HEK293 (cell line): Measurements from ENCODE around the gene RRAS.
A peak's percentile ranks its signal among the peaks of the same experiment; 100 is the strongest.

Source experiments
- KLF8 ChIP-seq: fragments of 450-650 bp; formaldehyde crosslinking; IDR thresholded peaks from 2 replicates; pipeline ENCODE4 v1.5.1; 2016; ENCODE audit warnings: missing biosample characterization, missing genetic modification characterization
- WT1 ChIP-seq: fragments of 450-650 bp; formaldehyde crosslinking; IDR thresholded peaks from 2 replicates; pipeline ENCODE4 v1.5.1; 2016; ENCODE audit warnings: missing biosample characterization, missing genetic modification characterization
- ZBTB17 ChIP-seq: fragments of 450-650 bp; formaldehyde crosslinking; IDR thresholded peaks from 2 replicates; pipeline ENCODE4 v1.5.1; 2016; ENCODE audit warnings: missing biosample characterization, missing genetic modification characterization
- ZFP3 ChIP-seq: fragments of 450-650 bp; formaldehyde crosslinking; IDR thresholded peaks from 2 replicates; pipeline ENCODE4 v1.5.1; 2016; ENCODE audit warnings: low read depth, missing biosample characterization, missing genetic modification characterization
- ZNF16 ChIP-seq: fragments of 450-650 bp; formaldehyde crosslinking; IDR thresholded peaks from 2 replicates; pipeline ENCODE4 v1.5.1; 2016; ENCODE audit warnings: low read depth, missing biosample characterization, missing genetic modification characterization
- ZNF202 ChIP-seq: fragments of 450-650 bp; formaldehyde crosslinking; IDR thresholded peaks from 2 replicates; pipeline ENCODE4 v1.5.1; 2016; ENCODE audit warnings: missing biosample characterization, missing genetic modification characterization, borderline replicate concordance
- ZNF274 ChIP-seq, 2 experiments: fragments of 200-500 bp in 1 of 2; fragments of 450-650 bp in 1 of 2; sonication (Bioruptor generic) in 1 of 2; formaldehyde crosslinking in 1 of 2; IDR thresholded peaks; 2 replicates each; pipeline versions ENCODE4 v1.5.1 to v1.6.1; 2014 to 2016; ENCODE audit warnings: borderline replicate concordance in 1 of 2, inconsistent platforms in 1 of 2, low read length in 1 of 2, missing biosample characterization in 1 of 2, missing genetic modification characterization in 1 of 2
- ZNF423 ChIP-seq: fragments of 450-650 bp; formaldehyde crosslinking; IDR thresholded peaks from 2 replicates; pipeline ENCODE4 v1.5.1; 2016; ENCODE audit warnings: missing biosample characterization, missing genetic modification characterization
- ZNF513 ChIP-seq: fragments of 450-650 bp; IDR thresholded peaks from 2 replicates; pipeline ENCODE4 v1.5.1; 2018; ENCODE audit warnings: missing biosample characterization, missing genetic modification characterization
- ZNF544 ChIP-seq: fragments of 450-650 bp; formaldehyde crosslinking; IDR thresholded peaks from 2 replicates; pipeline ENCODE4 v1.5.0; 2017; ENCODE audit warnings: missing biosample characterization, missing genetic modification characterization
- ZNF596 ChIP-seq: fragments of 450-650 bp; IDR thresholded peaks from 2 replicates; pipeline ENCODE4 v1.5.0; 2018; ENCODE audit warnings: missing biosample characterization, mild to moderate bottlenecking, missing genetic modification characterization, moderate library complexity
- ZNF626 ChIP-seq: fragments of 450-650 bp; sonication (Bioruptor Pico); formaldehyde crosslinking; IDR thresholded peaks from 2 replicates; pipeline ENCODE4 v1.5.1; 2018; ENCODE audit warnings: missing biosample characterization, missing genetic modification characterization, inconsistent platforms
- ZNF664 ChIP-seq: fragments of 450-650 bp; formaldehyde crosslinking; IDR thresholded peaks from 2 replicates; pipeline ENCODE4 v1.5.1; 2016; ENCODE audit warnings: missing biosample characterization, missing genetic modification characterization
- ZNF670 ChIP-seq: fragments of 450-650 bp; formaldehyde crosslinking; IDR thresholded peaks from 2 replicates; pipeline ENCODE4 v1.5.1; 2016; ENCODE audit warnings: missing biosample characterization, missing genetic modification characterization, low read depth
- ZNF677 ChIP-seq: fragments of 450-650 bp; IDR thresholded peaks from 2 replicates; pipeline ENCODE4 v1.5.0; 2018; ENCODE audit warnings: missing biosample characterization, mild to moderate bottlenecking, missing genetic modification characterization, moderate library complexity
- ZSCAN23 ChIP-seq: fragments of 450-650 bp; formaldehyde crosslinking; IDR thresholded peaks from 2 replicates; pipeline ENCODE4 v1.5.1; 2016; ENCODE audit warnings: missing biosample characterization, missing genetic modification characterization
- ZSCAN30 ChIP-seq: fragments of 450-650 bp; IDR thresholded peaks from 2 replicates; pipeline ENCODE4 v1.5.1; 2018; ENCODE audit warnings: missing biosample characterization, mild to moderate bottlenecking, missing genetic modification characterization, moderate library complexity
- TF ChIP-seq, protein P1 (sequence below): fragments of 450-650 bp; formaldehyde crosslinking; IDR thresholded peaks from 2 replicates; pipeline ENCODE4 v1.5.1; 2017; ENCODE audit warnings: missing biosample characterization, mild to moderate bottlenecking, missing genetic modification characterization, moderate library complexity
- TF ChIP-seq, protein P2 (sequence below): fragments of 450-650 bp; formaldehyde crosslinking; IDR thresholded peaks from 2 replicates; pipeline ENCODE4 v1.5.1; 2016; ENCODE audit warnings: missing biosample characterization, missing genetic modification characterization
- TF ChIP-seq, protein P3 (sequence below): fragments of 450-650 bp; formaldehyde crosslinking; IDR thresholded peaks from 2 replicates; pipeline ENCODE4 v1.5.1; 2017; ENCODE audit warnings: missing biosample characterization, missing genetic modification characterization
- TF ChIP-seq, protein P4 (sequence below): fragments of 450-650 bp; formaldehyde crosslinking; IDR thresholded peaks from 2 replicates; pipeline ENCODE4 v1.5.1; 2016; ENCODE audit warnings: missing biosample characterization, missing genetic modification characterization
- TF ChIP-seq, protein P5 (sequence below): fragments of 450-650 bp; formaldehyde crosslinking; IDR thresholded peaks from 2 replicates; pipeline ENCODE4 v1.5.1; 2016; ENCODE audit warnings: missing biosample characterization, missing genetic modification characterization

RRAS gene

DNA sequence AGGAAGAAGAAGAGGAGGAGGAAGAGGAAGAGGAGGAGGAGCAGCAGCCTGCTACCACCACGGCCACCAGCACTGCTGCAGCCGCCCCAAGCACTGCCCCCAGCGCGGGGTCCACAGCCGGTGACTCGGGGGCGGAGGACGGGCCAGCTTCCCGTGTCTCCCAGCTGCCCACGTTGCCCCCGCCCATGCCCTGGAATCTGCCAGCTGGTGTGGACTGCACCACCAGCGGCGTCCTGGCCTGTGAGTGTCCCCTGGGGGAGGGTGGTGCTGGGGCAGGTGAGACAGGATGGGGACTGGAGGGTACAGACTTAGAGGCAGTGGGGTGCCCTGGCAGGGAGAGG lies 13.5 kb upstream of the RRAS start (continued):
- TF ChIP-seq, protein P1, sequence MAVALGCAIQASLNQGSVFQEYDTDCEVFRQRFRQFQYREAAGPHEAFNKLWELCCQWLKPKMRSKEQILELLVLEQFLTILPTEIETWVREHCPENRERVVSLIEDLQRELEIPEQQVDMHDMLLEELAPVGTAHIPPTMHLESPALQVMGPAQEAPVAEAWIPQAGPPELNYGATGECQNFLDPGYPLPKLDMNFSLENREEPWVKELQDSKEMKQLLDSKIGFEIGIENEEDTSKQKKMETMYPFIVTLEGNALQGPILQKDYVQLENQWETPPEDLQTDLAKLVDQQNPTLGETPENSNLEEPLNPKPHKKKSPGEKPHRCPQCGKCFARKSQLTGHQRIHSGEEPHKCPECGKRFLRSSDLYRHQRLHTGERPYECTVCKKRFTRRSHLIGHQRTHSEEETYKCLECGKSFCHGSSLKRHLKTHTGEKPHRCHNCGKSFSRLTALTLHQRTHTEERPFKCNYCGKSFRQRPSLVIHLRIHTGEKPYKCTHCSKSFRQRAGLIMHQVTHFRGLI, result no peak
- TF ChIP-seq ZNF202 (tag by site-specific recombination) (no peak), ZSCAN30 (tag by site-specific recombination) (no peak), ZNF626 (tag by site-specific recombination) (no peak), ZNF670 (tag by site-specific recombination) (no peak), ZNF274 (IDR thresholded peaks at IDR 0.05; ENCODE audit: low read length) (no peak), ZNF274 (tag by site-specific recombination; IDR thresholded peaks at IDR 0.05; ENCODE audit: borderline replicate concordance) (no peak), ZBTB17 (no peak), KLF8 (tag by site-specific recombination) (no peak), ZNF677 (tag by site-specific recombination) (no peak), WT1 (tag by site-specific recombination) (no peak), ZNF544 (tag by site-specific recombination) (no peak), ZNF596 (tag by site-specific recombination) (no peak), ZNF513 (tag by site-specific recombination) (peak; percentile 92), ZFP3 (tag by site-specific recombination) (no peak), ZNF423 (tag by site-specific recombination) (no peak), ZNF16 (tag by site-specific recombination) (no peak), ZSCAN23 (tag by site-specific recombination) (no peak), ZNF664 (no peak)
- TF ChIP-seq, protein P2, sequence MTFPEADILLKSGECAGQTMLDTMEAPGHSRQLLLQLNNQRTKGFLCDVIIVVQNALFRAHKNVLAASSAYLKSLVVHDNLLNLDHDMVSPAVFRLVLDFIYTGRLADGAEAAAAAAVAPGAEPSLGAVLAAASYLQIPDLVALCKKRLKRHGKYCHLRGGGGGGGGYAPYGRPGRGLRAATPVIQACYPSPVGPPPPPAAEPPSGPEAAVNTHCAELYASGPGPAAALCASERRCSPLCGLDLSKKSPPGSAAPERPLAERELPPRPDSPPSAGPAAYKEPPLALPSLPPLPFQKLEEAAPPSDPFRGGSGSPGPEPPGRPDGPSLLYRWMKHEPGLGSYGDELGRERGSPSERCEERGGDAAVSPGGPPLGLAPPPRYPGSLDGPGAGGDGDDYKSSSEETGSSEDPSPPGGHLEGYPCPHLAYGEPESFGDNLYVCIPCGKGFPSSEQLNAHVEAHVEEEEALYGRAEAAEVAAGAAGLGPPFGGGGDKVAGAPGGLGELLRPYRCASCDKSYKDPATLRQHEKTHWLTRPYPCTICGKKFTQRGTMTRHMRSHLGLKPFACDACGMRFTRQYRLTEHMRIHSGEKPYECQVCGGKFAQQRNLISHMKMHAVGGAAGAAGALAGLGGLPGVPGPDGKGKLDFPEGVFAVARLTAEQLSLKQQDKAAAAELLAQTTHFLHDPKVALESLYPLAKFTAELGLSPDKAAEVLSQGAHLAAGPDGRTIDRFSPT (tag by site-specific recombination), result peak; percentile 34; the same call in 1 of the 2 replicates
- TF ChIP-seq, protein P3, sequence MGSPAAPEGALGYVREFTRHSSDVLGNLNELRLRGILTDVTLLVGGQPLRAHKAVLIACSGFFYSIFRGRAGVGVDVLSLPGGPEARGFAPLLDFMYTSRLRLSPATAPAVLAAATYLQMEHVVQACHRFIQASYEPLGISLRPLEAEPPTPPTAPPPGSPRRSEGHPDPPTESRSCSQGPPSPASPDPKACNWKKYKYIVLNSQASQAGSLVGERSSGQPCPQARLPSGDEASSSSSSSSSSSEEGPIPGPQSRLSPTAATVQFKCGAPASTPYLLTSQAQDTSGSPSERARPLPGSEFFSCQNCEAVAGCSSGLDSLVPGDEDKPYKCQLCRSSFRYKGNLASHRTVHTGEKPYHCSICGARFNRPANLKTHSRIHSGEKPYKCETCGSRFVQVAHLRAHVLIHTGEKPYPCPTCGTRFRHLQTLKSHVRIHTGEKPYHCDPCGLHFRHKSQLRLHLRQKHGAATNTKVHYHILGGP, result no peak
- TF ChIP-seq, protein P4, sequence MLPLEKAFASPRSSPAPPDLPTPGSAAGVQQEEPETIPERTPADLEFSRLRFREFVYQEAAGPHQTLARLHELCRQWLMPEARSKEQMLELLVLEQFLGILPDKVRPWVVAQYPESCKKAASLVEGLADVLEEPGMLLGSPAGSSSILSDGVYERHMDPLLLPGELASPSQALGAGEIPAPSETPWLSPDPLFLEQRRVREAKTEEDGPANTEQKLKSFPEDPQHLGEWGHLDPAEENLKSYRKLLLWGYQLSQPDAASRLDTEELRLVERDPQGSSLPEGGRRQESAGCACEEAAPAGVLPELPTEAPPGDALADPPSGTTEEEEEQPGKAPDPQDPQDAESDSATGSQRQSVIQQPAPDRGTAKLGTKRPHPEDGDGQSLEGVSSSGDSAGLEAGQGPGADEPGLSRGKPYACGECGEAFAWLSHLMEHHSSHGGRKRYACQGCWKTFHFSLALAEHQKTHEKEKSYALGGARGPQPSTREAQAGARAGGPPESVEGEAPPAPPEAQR, result no peak
- TF ChIP-seq, protein P5, sequence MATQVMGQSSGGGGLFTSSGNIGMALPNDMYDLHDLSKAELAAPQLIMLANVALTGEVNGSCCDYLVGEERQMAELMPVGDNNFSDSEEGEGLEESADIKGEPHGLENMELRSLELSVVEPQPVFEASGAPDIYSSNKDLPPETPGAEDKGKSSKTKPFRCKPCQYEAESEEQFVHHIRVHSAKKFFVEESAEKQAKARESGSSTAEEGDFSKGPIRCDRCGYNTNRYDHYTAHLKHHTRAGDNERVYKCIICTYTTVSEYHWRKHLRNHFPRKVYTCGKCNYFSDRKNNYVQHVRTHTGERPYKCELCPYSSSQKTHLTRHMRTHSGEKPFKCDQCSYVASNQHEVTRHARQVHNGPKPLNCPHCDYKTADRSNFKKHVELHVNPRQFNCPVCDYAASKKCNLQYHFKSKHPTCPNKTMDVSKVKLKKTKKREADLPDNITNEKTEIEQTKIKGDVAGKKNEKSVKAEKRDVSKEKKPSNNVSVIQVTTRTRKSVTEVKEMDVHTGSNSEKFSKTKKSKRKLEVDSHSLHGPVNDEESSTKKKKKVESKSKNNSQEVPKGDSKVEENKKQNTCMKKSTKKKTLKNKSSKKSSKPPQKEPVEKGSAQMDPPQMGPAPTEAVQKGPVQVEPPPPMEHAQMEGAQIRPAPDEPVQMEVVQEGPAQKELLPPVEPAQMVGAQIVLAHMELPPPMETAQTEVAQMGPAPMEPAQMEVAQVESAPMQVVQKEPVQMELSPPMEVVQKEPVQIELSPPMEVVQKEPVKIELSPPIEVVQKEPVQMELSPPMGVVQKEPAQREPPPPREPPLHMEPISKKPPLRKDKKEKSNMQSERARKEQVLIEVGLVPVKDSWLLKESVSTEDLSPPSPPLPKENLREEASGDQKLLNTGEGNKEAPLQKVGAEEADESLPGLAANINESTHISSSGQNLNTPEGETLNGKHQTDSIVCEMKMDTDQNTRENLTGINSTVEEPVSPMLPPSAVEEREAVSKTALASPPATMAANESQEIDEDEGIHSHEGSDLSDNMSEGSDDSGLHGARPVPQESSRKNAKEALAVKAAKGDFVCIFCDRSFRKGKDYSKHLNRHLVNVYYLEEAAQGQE (tag by site-specific recombination), result no peak
